GM12892 (cell line): ENCODE measurements around the gene JMJD4.

ENCODE experiments used
- DNase-seq: peaks from one replicate; pipeline ENCODE4 v3.0.0; 2011; ENCODE audit not compliant: insufficient read length
- FAIRE-seq: peaks from 2 replicates; lab custom pipeline; 2011; peaks lifted over from hg19 to GRCh38; lab: Jason Lieb, UNC
- POLR2A ChIP-seq: IDR thresholded peaks from 2 replicates; pipeline ENCODE4 v1.6.1; 2011; ENCODE audit warnings: low read depth, low read length, control low read depth
- POLR2AphosphoS5 ChIP-seq: IDR thresholded peaks from 2 replicates; pipeline ENCODE4 v1.6.1; 2011; ENCODE audit warnings: low read depth, low read length, control low read depth
- TAF1 ChIP-seq: IDR thresholded peaks from 2 replicates; pipeline ENCODE4 v1.6.1; 2011; ENCODE audit warnings: low read depth, mild to moderate bottlenecking, control low read depth, low read length, borderline replicate concordance

JMJD4 gene

DNA sequence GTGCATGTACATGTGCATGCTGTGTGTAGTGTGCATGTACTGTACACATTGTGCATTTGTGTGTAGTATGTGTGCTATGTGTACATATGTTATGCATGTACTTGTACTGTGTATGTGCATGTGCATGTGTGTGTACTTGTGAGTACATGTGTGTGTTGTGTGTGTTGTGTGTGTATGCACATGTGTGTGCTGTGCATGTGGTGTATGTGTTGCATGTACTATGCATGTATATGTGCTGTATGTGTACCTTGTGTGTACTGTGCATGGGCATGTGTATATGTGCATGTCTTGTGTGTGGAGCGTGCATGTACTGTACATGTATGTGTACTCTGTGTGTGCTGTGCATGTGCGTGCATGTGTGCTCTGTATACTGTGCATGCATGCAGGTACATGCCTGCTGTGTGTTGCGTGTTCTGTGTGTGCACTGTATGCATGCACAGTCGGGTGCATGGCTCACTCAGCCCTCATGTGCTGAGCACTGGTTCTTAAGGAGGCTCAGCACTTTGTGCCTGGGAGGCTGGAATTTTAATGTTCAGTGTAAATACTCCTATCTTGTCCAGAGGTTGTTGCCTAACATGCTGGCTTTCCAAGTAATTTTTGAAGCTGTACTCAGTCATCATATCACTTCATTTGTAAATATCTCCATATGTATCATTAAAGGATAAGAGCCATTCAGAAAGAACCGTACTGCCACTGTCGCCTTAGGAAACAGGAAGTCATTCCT lies 32.5 kb upstream of the JMJD4 start:
- DNase-seq, result no peak
- no peak for TF ChIP-seq TAF1
- TF ChIP-seq POLR2AphosphoS5, result no peak
- TF ChIP-seq POLR2A, result no peak
- FAIRE-seq, result peak; percentile 27

DNA sequence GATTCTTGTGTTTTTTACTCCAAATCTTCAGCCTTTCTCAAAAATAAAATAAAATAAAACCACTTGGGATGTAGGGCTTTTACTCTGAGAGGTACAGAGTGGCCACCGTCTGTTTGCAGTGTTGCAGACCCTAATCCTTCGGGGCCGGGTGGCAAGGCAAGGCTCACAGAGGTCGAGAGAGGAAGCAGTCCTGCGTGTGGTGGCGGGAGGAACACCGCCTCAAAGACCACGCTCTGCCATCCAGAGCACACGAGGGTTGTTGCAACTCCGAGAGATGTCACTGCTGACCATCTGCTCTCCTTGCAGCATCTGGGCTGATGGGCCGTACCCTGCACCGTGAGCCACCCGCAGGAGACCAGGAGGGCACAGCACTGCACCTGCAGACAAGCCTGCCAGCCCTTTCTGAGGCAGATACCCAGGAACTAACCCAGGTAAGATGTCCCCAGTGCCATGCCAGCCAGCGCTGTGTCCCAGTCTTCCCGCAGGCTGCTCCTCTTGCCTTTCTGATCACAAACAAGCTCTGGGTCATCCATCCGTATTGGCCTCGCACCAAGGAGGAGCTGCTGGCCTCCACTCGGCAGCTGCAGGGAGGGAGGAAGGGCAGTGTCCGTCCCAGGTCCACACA lies 31.7 kb upstream of the JMJD4 start:
- FAIRE-seq (no peak), DNase-seq (no peak)
- TF ChIP-seq POLR2A, result no peak
- TF ChIP-seq TAF1, result no peak
- no peak for TF ChIP-seq POLR2AphosphoS5

DNA sequence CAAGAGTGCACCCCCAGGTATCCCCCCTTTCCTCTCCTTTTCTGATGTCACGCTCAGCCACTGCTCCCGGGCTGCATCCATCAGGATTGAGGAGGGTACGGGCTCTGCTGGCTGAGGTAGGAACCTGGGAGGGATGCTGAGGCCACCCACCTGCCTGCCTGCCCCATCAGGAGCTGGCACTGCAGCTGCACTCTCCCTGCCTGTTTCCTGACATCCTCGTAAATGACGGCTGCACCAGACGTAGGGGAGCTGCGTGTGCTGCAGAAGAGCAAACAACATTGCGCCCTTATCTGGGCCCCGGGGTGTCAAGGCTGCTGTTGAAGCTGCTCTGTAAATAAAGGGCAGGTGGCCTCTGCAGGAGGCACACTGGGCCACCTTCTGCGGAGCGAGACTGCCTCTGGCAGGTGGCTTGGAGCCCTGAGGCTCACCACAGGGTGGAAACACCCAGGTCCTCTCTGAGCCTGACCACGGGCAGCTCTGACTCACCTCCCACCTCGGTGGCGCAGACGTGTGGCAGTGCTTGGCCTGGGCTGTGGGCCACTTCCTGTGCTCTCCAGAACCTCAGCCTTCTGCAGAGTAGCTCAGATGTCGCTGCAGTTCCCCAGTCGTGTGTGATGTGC lies 31.0 kb upstream of the JMJD4 start:
- FAIRE-seq, result no peak
- no peak for TF ChIP-seq TAF1
- no peak for TF ChIP-seq POLR2A
- TF ChIP-seq POLR2AphosphoS5, result no peak
- no peak for DNase-seq

DNA sequence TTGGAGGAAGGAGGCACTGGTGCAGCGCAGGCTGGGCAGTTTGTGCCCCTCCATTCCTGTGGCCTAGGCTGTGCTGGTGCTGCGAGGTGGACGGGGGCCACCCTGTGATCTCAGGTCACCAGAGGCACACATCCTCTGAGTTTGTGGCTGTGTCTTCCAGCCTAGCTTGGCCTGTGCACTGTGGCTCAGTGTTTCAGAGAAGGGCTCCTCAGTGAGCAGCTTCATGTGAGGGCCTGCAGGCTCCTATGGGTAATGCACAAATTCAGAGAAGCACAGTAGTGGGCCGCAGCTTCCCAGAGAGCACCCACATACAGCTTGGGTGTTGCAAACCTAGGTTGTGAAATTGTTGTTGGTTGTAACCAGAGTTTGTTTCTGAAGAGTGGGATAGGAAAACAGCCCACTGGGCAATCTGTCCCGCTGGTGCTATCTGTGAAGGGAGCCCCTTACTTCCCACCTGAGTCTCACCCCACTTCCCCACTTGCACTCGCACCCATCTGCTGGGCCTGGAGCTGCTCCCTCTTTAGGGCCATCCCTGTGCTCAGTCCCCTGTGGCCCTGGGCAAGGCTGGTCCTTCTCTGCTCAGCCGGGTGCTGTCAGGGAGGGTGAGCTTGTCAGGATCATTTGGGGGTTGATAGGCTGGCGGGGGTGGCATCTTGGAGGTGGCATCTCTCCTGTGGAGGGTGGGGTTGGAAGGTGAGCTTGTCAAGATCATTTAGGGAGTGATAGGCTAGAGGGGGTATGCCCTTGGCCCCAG lies 30.3 kb upstream of the JMJD4 start:
- TF ChIP-seq POLR2AphosphoS5 (no peak), POLR2A (no peak), TAF1 (no peak)
- no peak for FAIRE-seq

DNA sequence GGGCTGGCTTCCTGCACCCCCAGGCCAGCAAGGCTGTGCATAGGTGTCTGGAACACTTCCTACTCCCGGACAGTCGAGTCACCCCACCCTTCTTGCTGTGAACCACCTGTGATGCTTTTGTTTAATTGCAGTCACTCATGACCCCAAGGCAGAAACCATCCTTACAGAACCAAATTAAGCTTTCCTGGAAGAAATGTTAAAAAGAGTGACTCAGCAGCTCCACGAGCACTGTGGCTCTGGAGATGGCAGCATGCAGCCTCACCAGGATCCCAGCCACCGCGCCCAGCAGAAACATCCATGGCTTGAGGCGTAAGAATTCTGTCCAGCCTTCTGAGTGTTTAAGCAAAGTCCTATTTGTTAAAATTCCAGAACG lies 28.9 kb upstream of the JMJD4 start:
- DNase-seq (no peak), FAIRE-seq (no peak)
- TF ChIP-seq POLR2A (no peak), POLR2AphosphoS5 (no peak), TAF1 (no peak)

More for the DNA sequence above, 30.3 kb upstream of the JMJD4 start:
- DNase-seq, result no peak

DNA sequence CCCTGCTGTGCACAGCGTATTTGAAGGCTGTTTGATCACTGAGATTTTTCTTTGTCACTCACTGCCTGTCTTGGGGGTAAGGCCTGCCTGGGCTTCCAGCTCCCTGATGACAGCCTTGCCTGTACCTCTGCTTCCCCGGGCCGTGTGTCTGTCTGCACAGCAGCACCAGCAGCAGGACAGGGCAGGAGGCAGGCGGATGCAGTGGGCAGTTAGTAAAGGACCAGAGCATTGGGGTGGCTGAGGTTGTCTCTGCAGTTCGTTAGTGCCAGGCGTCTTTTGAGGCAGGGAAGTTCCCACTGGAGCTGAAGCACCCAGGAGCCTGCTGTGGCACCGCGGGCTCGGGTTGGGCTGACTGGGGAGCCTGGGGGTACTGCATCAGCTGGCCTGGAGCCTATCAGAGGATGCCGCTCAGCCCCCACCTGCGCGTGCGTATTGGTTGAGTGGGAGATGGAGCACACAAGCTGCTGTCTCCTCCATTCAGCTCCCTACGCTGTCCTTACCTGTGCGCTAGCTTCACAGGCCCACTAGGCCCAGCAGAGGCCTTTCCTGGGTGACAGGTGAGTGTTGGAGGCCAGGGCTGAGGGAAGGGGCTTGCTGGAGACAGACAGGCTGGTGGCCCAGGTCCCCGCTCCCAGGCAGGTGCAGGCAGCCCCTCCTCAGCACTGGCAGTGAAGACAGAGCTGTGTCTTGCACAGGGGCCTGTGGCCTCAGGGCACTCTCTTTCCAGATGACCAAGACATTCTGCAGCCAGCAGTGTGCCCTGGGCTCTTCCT lies 28.3 kb upstream of the JMJD4 start:
- DNase-seq (no peak), FAIRE-seq (no peak)
- TF ChIP-seq TAF1, result no peak
- TF ChIP-seq POLR2AphosphoS5, result no peak
- no peak for TF ChIP-seq POLR2A

DNA sequence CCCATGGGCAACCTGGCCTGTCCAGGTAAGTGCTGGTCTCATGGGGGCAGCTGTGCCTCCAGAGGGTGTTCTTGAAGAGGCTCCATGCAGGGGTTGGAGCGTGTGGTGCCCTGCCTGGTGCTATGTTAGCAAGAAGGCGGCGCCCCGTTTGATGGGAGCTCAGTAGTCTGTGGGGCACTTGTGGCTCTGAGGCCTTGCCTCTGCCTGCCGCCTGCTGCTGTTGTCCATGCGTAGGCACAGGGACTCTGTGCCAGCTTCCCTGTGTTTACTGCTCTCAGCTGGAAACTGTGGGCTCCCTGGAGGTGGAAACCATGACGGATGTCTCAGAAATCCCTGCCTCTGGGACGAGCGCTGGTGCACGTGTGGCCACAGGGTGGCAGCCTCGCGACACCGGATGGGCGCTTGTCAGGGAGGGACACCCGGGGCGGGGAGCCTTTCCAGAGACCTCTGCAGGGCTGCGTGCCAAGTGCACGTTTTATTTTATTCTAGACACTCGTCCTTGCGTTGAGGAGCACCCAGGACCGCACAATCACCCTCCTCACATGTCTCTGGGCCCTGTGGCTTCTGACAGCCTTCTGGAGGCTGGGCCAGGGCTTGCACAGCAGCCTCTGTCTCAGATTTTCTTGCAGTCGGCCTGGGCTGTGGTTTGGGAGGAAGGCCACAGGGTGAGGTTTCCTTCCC lies 27.3 kb upstream of the JMJD4 start:
- peak; percentile 97 for DNase-seq
- FAIRE-seq, result peak; percentile 91
- TF ChIP-seq POLR2A, result no peak
- TF ChIP-seq POLR2AphosphoS5, result no peak
- TF ChIP-seq TAF1, result no peak

DNA sequence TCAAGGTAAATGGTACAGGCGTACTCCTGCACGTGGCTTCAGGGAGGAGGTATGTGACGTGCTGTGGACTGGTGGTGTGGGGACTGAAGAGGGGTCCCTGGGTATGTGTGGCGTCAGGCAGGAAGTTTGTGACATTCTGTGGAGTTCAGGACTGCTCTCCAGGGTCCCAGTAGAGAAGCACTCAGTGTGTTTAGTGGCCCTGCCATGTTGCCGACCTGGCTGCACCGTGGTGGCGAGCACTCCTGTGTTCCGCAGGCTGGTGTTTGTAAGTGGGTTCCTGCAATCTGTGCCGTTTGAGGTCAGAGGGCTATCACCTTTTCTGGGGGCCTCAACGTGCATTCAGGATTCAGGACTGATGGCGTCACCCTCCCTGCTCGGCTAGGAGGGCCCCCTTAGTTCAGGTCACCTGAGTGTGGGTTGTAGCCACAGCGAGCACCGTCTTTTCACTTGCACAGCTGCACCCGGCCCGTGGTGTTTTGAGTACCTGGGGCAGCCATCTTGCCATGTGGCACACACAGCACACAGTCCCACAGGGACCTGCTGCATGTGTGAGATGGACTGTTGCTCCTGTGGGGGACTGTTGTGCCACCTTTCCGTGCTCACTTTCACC lies 26.6 kb upstream of the JMJD4 start:
- no peak for DNase-seq
- TF ChIP-seq POLR2AphosphoS5, result no peak
- FAIRE-seq, result no peak

DNA sequence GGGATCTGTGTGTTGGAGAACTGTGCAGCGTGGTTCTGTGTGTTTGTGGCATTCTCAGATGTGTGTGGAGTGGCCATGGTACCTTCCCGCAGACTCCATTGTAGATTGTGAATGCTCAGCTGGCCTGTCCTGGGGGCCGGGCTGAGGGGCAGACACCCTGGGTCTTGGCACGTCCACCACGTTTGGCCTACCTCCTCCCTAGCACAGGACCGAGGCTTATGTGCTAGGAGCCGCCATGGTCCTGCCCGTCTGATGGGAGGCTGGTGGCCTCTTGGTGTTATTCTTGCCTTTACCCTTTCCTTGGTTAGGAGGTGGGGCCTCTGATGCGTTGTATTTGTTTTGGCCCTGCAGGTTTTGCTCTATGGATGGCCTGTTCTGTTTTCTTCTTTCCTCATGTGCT lies 25.3 kb upstream of the JMJD4 start:
- DNase-seq (no peak), FAIRE-seq (no peak)
- no peak for TF ChIP-seq POLR2AphosphoS5
- no peak for TF ChIP-seq POLR2A
- TF ChIP-seq TAF1, result no peak
